GM08714 (cell line): Measurements from ENCODE around the gene SSTR4.

Experiments
- H3K4me3 ChIP-seq: fragments of 200-500 bp; sonication (Bioruptor generic); 2 replicates; pipeline ENCODE4 v1.5.1; 2014; ENCODE audit warnings: mild to moderate bottlenecking, low read length, inconsistent platforms
- ZNF274 ChIP-seq: IDR thresholded peaks from 2 replicates; pipeline ENCODE4 v1.6.1; 2012; ENCODE audit warnings: mild to moderate bottlenecking, low read depth, low read length

The SSTR4 gene

DNA sequence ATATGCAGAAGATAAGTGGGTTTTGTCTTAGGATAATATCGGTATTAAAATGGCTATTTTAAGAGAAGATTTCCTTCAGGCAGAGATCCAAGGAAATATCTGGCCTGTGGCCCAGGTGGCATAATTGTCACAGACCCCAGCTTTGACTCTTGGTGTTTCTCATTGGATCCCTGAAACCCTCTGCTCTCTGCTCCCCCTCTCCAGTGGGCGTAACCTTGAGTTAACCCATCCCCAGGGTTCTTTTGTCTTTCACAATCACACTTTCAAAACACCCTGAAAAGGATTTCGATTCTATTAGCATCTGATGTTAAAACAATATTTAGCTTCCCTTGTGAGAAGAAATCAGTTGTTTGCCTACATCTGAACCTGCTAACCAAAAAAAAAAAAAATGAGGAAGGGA, 7.2 kb downstream of the SSTR4 start:
- TF ChIP-seq ZNF274 = no peak
- no peak overlapping the region for H3K4me3 ChIP-seq

DNA sequence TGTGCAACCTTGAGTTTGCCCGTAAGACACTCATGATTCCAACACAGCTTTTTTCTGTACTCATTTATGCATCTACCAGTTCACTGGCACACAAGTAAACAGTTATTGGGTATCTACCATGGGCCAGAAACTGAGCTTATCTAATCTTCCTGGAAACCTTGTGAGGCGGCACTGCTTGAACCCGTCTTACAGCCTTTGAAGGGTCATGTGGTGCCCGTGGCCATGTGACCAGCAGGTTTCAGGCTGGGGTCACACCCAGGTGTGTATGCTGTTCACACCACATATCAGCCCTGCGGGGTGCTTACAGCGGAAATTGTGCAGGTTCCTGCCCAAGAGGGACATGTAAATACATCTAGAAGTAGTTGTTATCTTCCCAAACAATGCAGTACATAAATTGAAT, 8.3 kb downstream of the SSTR4 start:
- no peak overlapping the region for H3K4me3 ChIP-seq
- TF ChIP-seq ZNF274 = no peak

DNA sequence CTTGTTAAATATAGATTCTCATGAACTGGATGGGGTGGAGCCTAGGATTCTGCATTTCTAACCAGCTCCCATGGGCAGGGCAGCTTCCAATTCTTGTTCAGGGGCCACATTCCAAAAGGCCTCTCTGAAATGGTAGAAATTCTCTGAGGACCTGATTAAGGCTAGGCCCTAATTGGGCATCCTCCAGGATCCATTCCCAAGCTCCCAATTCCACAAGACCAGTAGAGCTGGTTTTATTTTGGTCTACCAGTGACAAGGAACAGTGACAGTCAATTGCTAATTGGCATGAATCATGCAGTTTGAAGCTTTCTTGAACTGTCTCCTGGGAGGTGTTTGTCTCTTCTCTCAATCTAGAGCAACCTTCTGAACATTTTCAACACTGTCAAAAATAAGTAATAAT, 11.3 kb downstream of the SSTR4 start:
- TF ChIP-seq ZNF274 = no peak
- H3K4me3 ChIP-seq = no peak overlapping the region

DNA sequence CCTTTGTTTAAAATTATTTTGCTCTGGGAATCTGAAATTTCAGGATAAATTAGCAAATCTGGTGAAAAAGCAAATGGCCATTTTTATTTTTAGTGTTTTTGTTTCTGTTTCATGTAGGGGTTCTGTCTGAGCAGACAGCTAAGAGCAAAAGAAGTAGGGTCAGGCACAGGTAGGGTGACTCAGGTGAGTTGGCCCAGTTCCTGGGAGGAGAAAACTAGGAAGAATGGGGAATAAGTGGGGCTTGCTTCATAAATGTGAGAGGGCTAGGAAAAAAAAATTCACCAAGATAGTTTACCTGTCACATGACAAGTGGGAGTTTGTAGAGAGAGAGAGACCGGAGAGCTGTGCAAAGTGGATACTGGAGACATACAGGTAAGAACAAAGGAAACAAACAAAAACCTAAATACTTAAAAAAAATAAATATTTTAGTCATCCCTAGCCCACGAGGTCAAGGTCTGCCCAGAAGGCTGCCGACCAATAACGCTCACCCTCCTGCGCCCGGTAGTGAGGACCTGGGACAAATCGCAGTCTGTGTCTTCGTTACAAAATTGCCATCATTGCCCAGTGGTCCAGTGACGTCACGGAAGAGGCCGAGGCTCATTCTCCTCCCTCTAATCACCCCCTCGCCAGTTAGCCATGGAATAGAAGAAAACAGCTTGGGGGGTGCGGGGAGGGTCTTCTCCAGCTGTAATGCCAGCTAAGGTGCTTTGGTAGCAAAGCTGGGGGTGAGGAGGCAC, 12.1 kb downstream of the SSTR4 start:
- TF ChIP-seq ZNF274 = no peak
- H3K4me3 ChIP-seq = no peak overlapping the region

DNA sequence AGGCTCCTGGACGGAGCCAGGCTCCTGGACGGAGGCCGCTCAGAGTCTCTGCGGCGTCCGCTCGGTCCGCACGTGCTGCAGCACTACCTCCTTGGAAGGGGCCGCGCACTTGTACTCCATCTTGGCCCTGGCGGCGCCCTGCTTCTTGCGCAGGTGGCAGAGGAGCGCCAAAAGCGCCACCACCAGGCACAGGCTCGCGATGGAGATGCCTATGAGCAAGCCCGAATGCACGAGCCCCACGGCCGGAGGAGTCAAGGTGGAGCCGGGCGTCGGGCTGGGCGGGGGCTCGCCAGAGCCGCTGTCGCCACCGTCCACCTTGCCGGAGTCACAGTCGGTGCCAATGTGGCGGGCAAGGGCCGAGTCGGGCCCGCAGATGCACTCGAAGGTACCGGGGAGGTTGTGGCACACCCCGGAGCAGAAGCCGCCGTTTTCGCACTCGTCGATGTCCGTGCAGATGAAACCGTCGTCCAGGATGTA, 12.7 kb downstream of the SSTR4 start:
- TF ChIP-seq ZNF274 = no peak
- H3K4me3 ChIP-seq = no peak overlapping the region

DNA sequence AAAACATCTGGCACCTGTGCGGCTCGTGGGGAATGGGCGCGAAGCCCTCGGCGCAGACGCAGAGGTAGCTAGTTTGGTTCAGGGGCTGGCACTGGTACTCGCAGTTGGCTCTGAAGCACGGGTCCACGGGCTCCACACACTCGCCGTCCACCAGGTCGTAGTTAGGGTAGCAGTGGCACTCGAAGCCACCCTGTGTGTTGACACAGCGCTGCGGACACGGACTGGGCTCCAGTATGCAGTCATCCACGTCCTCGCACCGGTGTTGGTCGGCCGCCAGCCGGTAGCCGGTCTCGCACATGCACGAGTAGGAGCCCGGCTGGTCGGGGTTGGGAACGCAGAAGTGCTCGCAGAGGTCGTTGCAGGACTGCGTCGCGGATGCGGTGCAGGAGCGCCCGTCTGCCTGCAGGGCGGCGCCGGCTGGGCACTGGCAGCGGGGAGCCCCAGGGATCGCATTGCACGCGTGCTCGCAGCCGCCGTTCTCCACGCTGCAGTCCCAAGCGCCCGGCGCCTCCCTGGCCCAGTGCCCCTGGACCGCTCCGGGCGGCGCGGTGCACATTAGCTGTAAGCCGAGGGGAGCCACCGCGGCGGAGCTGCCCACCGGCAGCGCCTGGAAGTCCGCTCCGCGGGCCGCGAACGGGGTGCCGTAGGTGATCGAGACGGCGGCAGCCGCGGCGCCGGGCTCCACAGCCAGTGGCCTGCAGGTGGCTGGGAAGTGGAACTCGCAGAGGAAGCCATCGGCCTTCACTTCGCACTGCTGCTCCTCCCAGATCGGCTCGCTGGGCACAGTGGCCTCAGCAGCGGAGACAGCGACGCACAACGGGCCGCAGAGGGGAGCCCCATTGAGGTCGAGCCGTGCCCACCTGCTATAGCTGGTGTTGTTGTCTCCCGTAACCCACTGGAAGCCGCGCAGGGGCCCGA, 13.4 kb downstream of the SSTR4 start:
- TF ChIP-seq ZNF274 = no peak
- H3K4me3 ChIP-seq = no peak overlapping the region

DNA sequence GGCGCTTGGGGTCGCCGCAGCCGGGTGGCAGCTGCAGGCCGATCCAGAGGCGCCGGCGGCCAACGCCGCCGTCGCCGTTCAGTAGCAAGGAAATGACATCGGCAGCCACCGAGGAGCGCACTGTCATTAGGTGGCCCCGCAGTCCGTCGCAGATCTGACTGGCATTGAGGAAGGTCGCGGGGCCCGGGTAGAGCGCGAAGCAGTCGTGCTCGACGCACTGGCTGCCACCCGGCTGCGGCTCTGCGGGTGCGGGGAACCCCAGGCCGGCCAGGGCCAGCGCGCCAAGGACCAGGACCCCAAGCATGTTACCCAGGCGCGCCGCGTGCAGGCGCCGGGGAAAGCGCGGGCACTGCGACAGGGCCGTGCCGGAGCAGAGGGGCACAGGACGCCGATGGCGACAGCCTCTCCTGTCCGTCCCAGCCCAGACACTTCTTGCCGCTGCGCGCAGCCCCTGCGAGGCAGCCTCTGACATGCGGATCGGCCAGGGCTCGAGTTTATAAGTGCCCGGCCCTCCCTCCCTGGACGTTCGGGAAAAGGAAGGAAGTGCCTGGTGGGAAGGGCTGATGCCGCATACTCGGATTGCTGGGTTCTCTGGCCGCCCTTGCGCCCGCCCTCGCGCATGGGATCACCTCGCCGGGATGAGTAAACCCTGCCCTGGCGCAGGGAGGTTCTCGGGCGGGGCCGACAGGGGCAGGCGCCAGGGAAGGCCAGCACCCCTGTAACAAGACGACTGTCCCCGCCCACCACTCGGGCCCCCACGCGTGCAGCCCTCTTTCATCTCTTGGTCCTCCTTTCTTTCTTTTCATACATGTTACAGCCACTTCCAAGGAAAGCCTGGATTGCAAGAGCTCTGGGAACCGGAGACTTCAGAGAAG, 14.3 kb downstream of the SSTR4 start, which contains the start of gene THBD:
Gene THBD (minus strand): TSS at position 472 of the 875 bp plus-strand sequence. CDS start 168 bp downstream, at position 304.
- TF ChIP-seq ZNF274 = no peak
- no peak within 1 kb of the TSS for H3K4me3 ChIP-seq

DNA sequence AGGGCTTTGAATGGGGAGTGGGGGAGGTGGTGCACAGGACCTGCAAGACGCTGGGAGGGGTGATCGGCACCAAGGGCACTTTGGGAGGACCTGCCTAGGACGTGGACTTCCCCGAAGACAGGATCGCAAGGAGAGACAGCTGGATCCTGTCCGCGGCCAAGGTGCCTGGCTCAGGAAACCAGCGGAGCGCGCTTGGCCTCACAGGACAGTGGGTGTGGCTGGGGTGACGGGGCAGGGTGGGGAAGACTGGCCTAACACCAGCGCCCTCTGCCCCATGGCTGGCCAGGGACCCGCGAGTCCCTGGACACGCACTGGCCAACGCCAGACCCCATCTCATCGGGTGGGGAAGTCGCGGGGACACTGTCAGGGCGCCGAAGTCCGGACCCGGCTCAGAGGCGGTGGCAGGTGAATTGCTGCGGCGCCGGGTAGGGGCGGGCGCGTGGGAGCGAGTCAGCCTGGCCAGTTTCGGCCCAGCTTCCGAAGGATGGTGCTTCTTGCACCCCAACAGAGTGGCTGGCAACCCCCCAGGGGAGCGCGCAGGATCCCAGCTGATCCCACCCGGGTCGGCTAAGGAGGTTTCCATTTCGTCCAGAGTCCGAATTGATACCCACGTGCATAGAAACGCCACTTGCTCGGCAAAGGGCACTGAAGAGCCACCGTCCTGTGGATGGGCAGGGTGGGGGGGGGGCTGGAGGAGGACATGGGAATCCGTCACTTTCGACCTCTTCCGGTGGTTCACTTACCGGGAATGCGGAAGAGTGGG, 15.1 kb downstream of the SSTR4 start:
- no peak overlapping the region for H3K4me3 ChIP-seq
- TF ChIP-seq ZNF274 = no peak

DNA sequence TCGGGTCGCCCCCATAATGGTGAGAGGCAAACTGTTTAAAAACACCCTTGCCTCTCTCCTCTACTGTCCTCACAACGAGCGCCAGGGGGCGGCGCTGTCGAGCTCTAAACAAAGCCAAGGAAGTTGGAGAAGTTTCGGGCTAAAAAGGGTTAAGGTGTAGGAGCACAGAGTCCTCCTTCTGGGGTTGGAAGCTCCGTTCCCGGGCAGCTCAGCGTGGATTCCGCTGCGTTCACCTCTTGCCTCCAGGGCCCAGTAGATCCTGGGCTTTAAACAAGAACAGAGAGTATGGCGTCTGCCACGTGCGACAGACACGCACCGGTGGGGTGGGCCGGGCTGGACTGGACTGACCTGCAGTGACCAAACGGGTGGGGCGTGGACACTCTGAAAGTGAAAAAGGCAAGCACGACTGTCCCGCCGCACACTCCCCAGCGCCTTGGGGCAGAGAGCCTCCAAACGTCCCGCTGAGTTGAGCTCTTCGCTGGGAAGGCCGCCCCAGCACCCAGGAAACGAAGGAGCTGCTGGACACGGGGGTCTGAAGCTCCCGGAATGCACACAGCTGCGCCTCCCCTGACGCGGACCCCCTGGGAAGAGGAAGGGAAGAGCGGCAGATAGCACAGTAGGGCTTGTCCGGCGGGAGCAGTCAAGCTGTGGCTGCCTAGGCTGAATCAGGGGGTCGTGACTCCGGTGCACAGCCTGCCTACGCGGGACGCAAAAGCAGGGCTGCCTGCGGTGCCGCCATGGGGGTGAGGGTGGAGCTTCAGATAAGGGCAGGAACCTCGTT, 15.9 kb downstream of the SSTR4 start:
- no peak for TF ChIP-seq ZNF274
- no peak overlapping the region for H3K4me3 ChIP-seq

DNA sequence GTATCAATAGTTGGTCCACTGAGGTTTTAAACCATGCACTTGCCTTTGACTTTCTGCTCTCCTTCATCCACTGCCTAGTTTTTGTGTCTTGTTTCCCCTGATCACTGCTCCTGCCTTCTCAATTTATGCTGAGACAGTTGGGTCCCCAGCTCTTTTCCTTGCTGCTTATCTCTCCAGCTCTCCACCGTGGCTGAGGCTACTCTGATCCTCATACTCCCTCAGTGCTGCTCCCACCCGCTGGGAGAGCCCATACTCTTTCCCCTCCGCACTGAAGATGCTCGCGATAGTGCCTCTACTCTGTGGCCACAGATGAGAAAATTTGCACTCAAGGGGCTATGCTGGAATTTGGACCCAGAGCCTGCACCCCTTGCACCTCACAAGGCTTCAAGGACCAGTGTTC, 17.8 kb downstream of the SSTR4 start:
- no peak overlapping the region for H3K4me3 ChIP-seq
- TF ChIP-seq ZNF274 = no peak

DNA sequence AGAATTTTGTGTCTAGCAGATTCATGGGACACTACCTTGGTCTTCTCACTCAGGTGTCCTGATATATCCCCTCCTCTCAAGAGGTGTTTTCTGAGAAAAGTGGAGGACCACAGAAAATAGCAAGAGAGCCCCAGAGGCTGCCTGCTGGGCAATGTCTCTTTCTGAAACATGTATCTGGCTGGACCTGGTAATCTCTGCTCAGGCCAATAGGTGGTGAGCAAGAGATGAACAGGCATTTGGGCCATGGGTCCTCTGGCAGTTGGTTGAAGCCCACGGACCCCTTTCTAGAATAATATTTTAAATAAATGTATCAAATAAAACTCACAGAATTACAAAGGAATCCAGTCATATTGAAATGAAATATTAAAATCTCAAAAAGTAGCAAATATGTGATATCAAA, 23.1 kb downstream of the SSTR4 start:
- no peak overlapping the region for H3K4me3 ChIP-seq
- no peak for TF ChIP-seq ZNF274

DNA sequence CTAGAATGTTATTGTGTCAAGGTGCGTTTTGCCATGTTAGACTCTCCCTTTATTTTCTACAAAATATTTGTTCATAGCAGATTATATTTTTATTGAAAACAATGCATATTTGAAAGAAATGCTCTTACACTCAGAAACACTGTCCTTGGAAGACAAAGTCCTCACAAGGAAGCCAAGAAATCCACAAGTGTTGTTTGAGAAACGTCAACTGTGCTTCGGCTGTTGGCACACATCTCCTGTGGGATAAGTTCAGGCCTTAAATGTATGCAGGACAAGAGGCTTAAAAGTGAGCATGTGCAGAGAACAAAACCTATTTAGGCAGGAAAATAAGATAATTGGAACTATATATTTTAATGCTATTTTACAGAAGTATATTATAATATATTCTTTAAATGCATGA, 23.9 kb downstream of the SSTR4 start:
- TF ChIP-seq ZNF274 = no peak
- no peak overlapping the region for H3K4me3 ChIP-seq

DNA sequence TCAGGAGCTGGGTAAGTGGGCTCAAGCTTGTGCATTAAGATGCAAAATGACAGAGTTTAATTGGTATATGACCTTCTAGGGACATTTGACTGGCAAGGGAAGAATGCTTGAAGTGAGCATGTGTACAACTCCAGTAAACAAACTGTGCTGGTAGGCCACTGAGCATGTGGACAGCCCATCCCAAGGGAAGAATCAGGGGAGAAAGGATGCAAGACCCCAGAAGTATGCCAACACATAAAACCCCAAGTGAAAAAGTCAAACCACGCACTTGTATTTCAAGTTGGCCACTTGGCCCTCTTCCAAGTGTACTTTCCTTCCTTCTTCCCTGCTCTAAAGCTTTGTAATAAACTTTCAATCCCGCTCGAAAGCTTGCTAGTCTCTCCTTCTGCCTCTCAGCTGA, 24.7 kb downstream of the SSTR4 start:
- no peak overlapping the region for H3K4me3 ChIP-seq
- TF ChIP-seq ZNF274 = no peak
